Measurements from ENCODE around the gene RIPOR2. TPM values are rescaled to one million over a fixed set of nuclear protein-coding genes. Genes with fewer than 3 reads are reported as not detected.
A peak's percentile ranks its signal among the peaks of the same experiment; 100 is the strongest.

The RIPOR2 gene
- total and polyA plus RNA-seq, 2 of the 13 experiments (the other 11 are each of a cell fraction or from before 2014, with no cell fraction given) = 0.02 to 0.05 TPM

GRCh38 chr6:24798740-24799540 is 136.8 kb downstream of the RIPOR2 start, which contains the start of gene ARMH2 (continued):
- TF ChIP-seq MTERF4 (CRISPR knock-in tag; IDR thresholded peaks at IDR 0.05) = no peak
- TF ChIP-seq ASH2L (IDR thresholded peaks at IDR 0.05; ENCODE audit: insufficient read length, low read depth, low read length) = peak; percentile 41
- TF ChIP-seq, protein P1, sequence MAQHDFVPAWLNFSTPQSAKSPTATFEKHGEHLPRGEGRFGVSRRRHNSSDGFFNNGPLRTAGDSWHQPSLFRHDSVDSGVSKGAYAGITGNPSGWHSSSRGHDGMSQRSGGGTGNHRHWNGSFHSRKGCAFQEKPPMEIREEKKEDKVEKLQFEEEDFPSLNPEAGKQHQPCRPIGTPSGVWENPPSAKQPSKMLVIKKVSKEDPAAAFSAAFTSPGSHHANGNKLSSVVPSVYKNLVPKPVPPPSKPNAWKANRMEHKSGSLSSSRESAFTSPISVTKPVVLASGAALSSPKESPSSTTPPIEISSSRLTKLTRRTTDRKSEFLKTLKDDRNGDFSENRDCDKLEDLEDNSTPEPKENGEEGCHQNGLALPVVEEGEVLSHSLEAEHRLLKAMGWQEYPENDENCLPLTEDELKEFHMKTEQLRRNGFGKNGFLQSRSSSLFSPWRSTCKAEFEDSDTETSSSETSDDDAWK (CRISPR knock-in tag; IDR thresholded peaks at IDR 0.05) = no peak
- no peak for TF ChIP-seq HOXA9 (CRISPR knock-in tag; IDR thresholded peaks at IDR 0.05; ENCODE audit: borderline replicate concordance)
- no peak for TF ChIP-seq MED1 (CRISPR knock-in tag; IDR thresholded peaks at IDR 0.05)
- no peak for TF ChIP-seq SOX5 (CRISPR knock-in tag; IDR thresholded peaks at IDR 0.05; ENCODE audit: borderline replicate concordance)
- no peak for TF ChIP-seq THRA (CRISPR knock-in tag; IDR thresholded peaks at IDR 0.05; ENCODE audit: borderline replicate concordance)
- no peak for TF ChIP-seq ZC3H13 (CRISPR knock-in tag; IDR thresholded peaks at IDR 0.05)
- no peak for TF ChIP-seq CHD2 (IDR thresholded peaks at IDR 0.05; ENCODE audit: low read depth, low read length)
- no peak for TF ChIP-seq CREB1 (IDR thresholded peaks at IDR 0.05)
- no peak for TF ChIP-seq CREB1 (CRISPR knock-in tag; IDR thresholded peaks at IDR 0.05)
- no peak for TF ChIP-seq ZBTB21 (CRISPR knock-in tag; IDR thresholded peaks at IDR 0.05)
- no peak for TF ChIP-seq SOX6 (IDR thresholded peaks at IDR 0.05)
- peak; percentile 32; the same call in 1 of the 2 replicates for TF ChIP-seq SOX6 (CRISPR knock-in tag; IDR thresholded peaks at IDR 0.05)
- no peak for TF ChIP-seq MAF1 (CRISPR knock-in tag; IDR thresholded peaks at IDR 0.05; ENCODE audit: borderline replicate concordance)
- TF ChIP-seq ZNF234 (CRISPR knock-in tag; conservative IDR thresholded peaks at IDR 0.05) = no peak
- TF ChIP-seq, protein P2, sequence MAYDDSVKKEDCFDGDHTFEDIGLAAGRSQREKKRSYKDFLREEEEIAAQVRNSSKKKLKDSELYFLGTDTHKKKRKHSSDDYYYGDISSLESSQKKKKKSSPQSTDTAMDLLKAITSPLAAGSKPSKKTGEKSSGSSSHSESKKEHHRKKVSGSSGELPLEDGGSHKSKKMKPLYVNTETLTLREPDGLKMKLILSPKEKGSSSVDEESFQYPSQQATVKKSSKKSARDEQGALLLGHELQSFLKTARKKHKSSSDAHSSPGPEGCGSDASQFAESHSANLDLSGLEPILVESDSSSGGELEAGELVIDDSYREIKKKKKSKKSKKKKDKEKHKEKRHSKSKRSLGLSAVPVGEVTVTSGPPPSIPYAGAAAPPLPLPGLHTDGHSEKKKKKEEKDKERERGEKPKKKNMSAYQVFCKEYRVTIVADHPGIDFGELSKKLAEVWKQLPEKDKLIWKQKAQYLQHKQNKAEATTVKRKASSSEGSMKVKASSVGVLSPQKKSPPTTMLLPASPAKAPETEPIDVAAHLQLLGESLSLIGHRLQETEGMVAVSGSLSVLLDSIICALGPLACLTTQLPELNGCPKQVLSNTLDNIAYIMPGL (CRISPR knock-in tag; IDR thresholded peaks at IDR 0.05; ENCODE audit: borderline replicate concordance in 1 of 2, low read depth in 1 of 2) = 0 out of 4 replicates have a peak, but pooled peaks of 1 of the 2 experiments have one; percentile 18
- no peak for TF ChIP-seq ZNF10 (CRISPR knock-in tag; IDR thresholded peaks at IDR 0.05; ENCODE audit: borderline replicate concordance, low read depth)
- no peak for TF ChIP-seq ZNF446 (CRISPR knock-in tag; IDR thresholded peaks at IDR 0.05)
- TF ChIP-seq ZMYM3 (CRISPR knock-in tag; IDR thresholded peaks at IDR 0.05) = 0 out of 2 replicates have a peak, but pooled peaks have one; percentile 28
- TF ChIP-seq, protein P3, sequence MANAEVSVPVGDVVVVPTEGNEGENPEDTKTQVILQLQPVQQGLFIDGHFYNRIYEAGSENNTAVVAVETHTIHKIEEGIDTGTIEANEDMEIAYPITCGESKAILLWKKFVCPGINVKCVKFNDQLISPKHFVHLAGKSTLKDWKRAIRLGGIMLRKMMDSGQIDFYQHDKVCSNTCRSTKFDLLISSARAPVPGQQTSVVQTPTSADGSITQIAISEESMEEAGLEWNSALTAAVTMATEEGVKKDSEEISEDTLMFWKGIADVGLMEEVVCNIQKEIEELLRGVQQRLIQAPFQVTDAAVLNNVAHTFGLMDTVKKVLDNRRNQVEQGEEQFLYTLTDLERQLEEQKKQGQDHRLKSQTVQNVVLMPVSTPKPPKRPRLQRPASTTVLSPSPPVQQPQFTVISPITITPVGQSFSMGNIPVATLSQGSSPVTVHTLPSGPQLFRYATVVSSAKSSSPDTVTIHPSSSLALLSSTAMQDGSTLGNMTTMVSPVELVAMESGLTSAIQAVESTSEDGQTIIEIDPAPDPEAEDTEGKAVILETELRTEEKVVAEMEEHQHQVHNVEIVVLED (CRISPR knock-in tag; IDR thresholded peaks at IDR 0.05; ENCODE audit: borderline replicate concordance) = no peak
- no peak for TF ChIP-seq SATB2 (CRISPR knock-in tag; IDR thresholded peaks at IDR 0.05)
- TF ChIP-seq PCBP2 (optimal IDR thresholded peaks at IDR 0.05; ENCODE audit: low read depth, low read length, poor library complexity, severe bottlenecking) = no peak
